ENCODE results near the gene SPNS2. TPM values are rescaled to one million over a fixed set of nuclear protein-coding genes. Genes with fewer than 3 reads are reported as not detected.

SPNS2 gene
- total RNA-seq, 1 donor from 2014 or later = 0.47 TPM

GRCh38 chr17:4536259-4536741 lies 37.6 kb downstream of the SPNS2 start:
- intact Hi-C loops (cut with micrococcal nuclease) = no loop called here

- intact Hi-C loops (cut with micrococcal nuclease) = no loop called here
These were observed 38.2 kb downstream of the SPNS2 start for GRCh38 chr17:4536742-4537411.

GRCh38 chr17:4537451-4538235 lies 39.0 kb downstream of the SPNS2 start:
- intact Hi-C loops (cut with micrococcal nuclease) = no loop called here

GRCh38 chr17:4538236-4539002 lies 39.7 kb downstream of the SPNS2 start:
- intact Hi-C loops (cut with micrococcal nuclease) = no loop called here

- intact Hi-C loops (cut with micrococcal nuclease) = no loop called here
These were observed 40.3 kb downstream of the SPNS2 start for GRCh38 chr17:4539025-4539424.

- intact Hi-C loops (cut with micrococcal nuclease) = no loop called here
These were observed 41.0 kb downstream of the SPNS2 start for GRCh38 chr17:4539576-4540223.

- intact Hi-C loops (cut with micrococcal nuclease) = no loop called here
These were observed 41.6 kb downstream of the SPNS2 start for GRCh38 chr17:4540224-4540651.

- intact Hi-C loops (cut with micrococcal nuclease) = no loop called here
These were observed 42.1 kb downstream of the SPNS2 start for GRCh38 chr17:4540687-4541327.

- intact Hi-C loops (cut with micrococcal nuclease) = no loop called here
These were observed 42.8 kb downstream of the SPNS2 start for GRCh38 chr17:4541328-4542002.

- intact Hi-C loops (cut with micrococcal nuclease) = no loop called here
These were observed 43.5 kb downstream of the SPNS2 start for GRCh38 chr17:4542003-4542725.

- intact Hi-C loops (cut with micrococcal nuclease) = no loop called here
These were observed 44.1 kb downstream of the SPNS2 start for GRCh38 chr17:4542726-4543191.

- intact Hi-C loops (cut with micrococcal nuclease) = no loop called here
These were observed 44.9 kb downstream of the SPNS2 start for GRCh38 chr17:4543557-4544026.

GRCh38 chr17:4544135-4544950 lies 45.7 kb downstream of the SPNS2 start:
- intact Hi-C loops (cut with micrococcal nuclease) = no loop called here

- intact Hi-C loops (cut with micrococcal nuclease) = no loop called here
These were observed 46.2 kb downstream of the SPNS2 start for GRCh38 chr17:4544951-4545216.

GRCh38 chr17:4545217-4545951 lies 46.7 kb downstream of the SPNS2 start:
- intact Hi-C loops (cut with micrococcal nuclease) = no loop called here

GRCh38 chr17:4547118-4547906 lies 48.6 kb downstream of the SPNS2 start:
- intact Hi-C loops (cut with micrococcal nuclease) = no loop called here

GRCh38 chr17:4548061-4548461 lies 49.4 kb downstream of the SPNS2 start:
- intact Hi-C loops (cut with micrococcal nuclease) = no loop called here
